Glutamatergic neuron (in vitro differentiated cells): ENCODE results near the gene COPA. TPM values are rescaled to one million over a fixed set of nuclear protein-coding genes. Genes with fewer than 3 reads are reported as not detected.
A peak's percentile ranks its signal among the peaks of the same experiment; 100 is the strongest.

ENCODE experiments used
- DNase-seq: peaks from one replicate; pipeline ENCODE4 v3.0.0; 2022
- H3K27ac Mint-ChIP-seq: one replicate; pipeline ENCODE4 v1.8.0; 2020; ENCODE audit warnings: mild to moderate bottlenecking, mixed read lengths, inconsistent platforms; ENCODE audit not compliant: unreplicated experiment
- H3K27me3 Mint-ChIP-seq: one replicate; pipeline ENCODE4 v1.8.0; 2020; ENCODE audit warnings: mild to moderate bottlenecking, moderate library complexity, mixed read lengths, inconsistent platforms; ENCODE audit not compliant: unreplicated experiment
- H3K36me3 Mint-ChIP-seq: one replicate; pipeline ENCODE4 v1.8.0; 2020; ENCODE audit warnings: mild to moderate bottlenecking, mixed read lengths, inconsistent platforms; ENCODE audit not compliant: unreplicated experiment
- H3K4me1 Mint-ChIP-seq: one replicate; pipeline ENCODE4 v1.8.0; 2020; ENCODE audit warnings: mild to moderate bottlenecking, low read depth, mixed read lengths, inconsistent platforms; ENCODE audit not compliant: unreplicated experiment
- H3K4me3 Mint-ChIP-seq: one replicate; pipeline ENCODE4 v1.8.0; 2020; ENCODE audit warnings: mild to moderate bottlenecking, mixed read lengths, inconsistent platforms; ENCODE audit not compliant: unreplicated experiment
- H3K9me3 Mint-ChIP-seq: one replicate; pipeline ENCODE4 v1.8.0; 2020; ENCODE audit warnings: mild to moderate bottlenecking, moderate library complexity, mixed read lengths, inconsistent platforms; ENCODE audit not compliant: unreplicated experiment
- total RNA-seq: library from RNA; stranded (reverse); fragmentation: NEBNext Ultra II Directional; extraction: Animal tissue kit (Norgen Biotek cat#: 25700); gene quantifications from one replicate; pipeline ENCODE4 v1.2.1, GENCODE V29; 2021; ENCODE audit not compliant: unreplicated experiment
- TF ChIP-seq, protein P1 (sequence below): fragments of 200-600 bp; sonication (generic); IDR thresholded peaks from one replicate; pipeline ENCODE4 v1.5.0; 2021; ENCODE audit not compliant: partially characterized antibody, unreplicated experiment

COPA gene
- total RNA-seq, 1 donor from 2014 or later = 263 TPM

DNA sequence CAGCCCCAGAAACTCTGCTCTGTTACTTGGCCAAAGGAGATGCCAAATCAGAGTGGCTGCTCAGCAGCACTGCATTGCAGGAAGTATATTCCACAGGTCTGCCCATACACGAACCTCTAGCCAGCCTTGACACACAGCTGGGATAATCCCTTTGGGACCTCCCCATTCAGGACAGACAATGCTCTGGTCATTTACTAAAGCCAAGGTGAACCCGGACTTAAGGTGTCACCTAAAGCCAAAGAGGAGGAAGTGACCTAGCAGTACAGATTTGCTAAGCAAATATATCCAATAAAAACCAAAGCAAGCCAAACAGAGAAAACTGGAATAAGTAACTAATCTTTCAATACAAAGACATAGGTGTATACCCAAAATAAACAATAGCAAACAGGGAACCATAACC is 27.7 kb downstream of the COPA start:
- Mint-ChIP-seq H3K27me3 (no peaks in the 10 kb centered on the region), H3K4me1 (peaks cover 7% of the 10 kb centered on the region), H3K9me3 (peaks cover 6% of the 10 kb centered on the region), H3K36me3 (peaks cover 17% of the 10 kb centered on the region), H3K27ac (no peak overlapping the region), H3K4me3 (no peak overlapping the region)
- TF ChIP-seq, protein P1, sequence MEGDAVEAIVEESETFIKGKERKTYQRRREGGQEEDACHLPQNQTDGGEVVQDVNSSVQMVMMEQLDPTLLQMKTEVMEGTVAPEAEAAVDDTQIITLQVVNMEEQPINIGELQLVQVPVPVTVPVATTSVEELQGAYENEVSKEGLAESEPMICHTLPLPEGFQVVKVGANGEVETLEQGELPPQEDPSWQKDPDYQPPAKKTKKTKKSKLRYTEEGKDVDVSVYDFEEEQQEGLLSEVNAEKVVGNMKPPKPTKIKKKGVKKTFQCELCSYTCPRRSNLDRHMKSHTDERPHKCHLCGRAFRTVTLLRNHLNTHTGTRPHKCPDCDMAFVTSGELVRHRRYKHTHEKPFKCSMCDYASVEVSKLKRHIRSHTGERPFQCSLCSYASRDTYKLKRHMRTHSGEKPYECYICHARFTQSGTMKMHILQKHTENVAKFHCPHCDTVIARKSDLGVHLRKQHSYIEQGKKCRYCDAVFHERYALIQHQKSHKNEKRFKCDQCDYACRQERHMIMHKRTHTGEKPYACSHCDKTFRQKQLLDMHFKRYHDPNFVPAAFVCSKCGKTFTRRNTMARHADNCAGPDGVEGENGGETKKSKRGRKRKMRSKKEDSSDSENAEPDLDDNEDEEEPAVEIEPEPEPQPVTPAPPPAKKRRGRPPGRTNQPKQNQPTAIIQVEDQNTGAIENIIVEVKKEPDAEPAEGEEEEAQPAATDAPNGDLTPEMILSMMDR = no peak
- DNase-seq = no peak

DNA sequence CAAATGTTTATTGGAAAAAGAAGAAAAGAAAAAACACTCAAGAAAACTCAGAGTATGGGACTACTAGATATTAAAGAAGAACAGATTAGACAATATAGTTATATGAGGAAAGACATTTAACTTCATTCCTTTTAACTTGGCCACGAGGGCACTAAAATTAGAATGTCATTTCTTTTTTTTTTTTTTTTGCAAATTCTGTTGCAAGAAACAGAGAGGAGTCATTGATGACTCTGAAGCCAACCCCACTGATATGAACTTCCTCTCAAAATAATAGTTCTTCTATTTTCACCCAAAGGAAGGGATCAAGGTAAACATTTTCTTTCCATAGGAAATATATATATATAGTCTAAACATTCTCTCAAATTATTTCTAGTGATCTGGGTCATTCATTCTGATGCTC is 33.5 kb downstream of the COPA start:
- H3K4me1 Mint-ChIP-seq = peaks cover 16% of the 10 kb centered on the region
- no peaks in the 10 kb centered on the region for H3K27me3 Mint-ChIP-seq
- H3K36me3 Mint-ChIP-seq = peaks cover 4% of the 10 kb centered on the region
- no peak for DNase-seq
- H3K27ac Mint-ChIP-seq = no peak overlapping the region
- no peaks in the 10 kb centered on the region for H3K9me3 Mint-ChIP-seq
- H3K4me3 Mint-ChIP-seq = no peak overlapping the region
- TF ChIP-seq, protein P1 = no peak

DNA sequence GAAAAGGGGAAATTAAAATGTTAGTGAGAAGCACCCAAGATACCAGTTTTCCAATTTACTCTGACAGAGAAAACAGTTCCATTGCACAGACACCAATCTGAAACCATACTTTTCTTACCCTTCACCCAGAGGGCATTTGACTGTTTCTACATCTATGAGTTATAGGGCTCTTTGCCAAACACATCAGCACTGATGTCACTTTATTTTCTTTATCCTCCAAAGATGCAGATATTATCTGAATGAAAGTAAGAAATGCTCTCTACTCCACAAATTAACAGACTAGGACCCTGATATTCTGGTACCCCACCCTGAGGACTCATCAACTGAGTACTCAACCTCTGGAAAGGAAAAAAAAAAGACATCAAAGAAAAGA is 33.9 kb downstream of the COPA start:
- Mint-ChIP-seq H3K9me3 (no peaks in the 10 kb centered on the region), H3K36me3 (peaks cover 4% of the 10 kb centered on the region), H3K27me3 (no peaks in the 10 kb centered on the region), H3K4me1 (peaks cover 16% of the 10 kb centered on the region), H3K4me3 (no peak overlapping the region), H3K27ac (no peak overlapping the region)
- DNase-seq = no peak
- TF ChIP-seq, protein P1 = no peak

DNA sequence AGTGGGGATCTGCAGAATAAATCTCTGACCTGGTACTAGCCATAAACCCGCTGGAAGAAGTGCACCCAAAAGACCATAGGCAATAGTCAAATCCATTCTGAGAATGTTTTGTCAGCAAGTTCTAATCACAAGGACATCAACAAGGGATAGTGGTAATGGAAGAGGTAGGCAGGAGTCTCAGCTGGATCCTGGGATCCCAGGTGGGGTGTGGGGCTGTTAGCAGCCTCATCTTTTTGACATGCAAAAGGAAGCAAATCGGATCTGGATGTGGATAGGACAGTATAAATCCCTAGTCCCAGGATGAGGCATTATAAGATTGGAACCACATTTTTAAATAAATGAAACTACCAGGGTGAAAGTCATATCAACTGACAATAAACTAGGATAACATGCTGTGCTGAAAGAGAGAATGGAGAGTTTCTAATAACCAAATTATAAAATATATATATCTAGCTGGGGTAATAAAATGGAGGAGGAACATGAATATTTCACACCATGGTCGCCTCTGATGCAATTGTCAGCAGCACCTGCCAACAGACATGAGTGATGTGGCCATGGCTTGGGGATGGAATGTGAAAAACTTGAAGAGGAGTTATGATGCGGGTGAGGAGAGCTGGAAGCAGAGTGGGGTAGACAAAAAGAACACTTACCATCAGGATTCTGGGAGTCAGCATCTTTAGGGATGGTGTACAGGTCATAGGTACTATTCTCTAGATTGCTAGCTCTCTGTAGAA is 34.4 kb downstream of the COPA start:
- Mint-ChIP-seq H3K36me3 (peaks cover 4% of the 10 kb centered on the region), H3K4me1 (peaks cover 16% of the 10 kb centered on the region), H3K27me3 (no peaks in the 10 kb centered on the region), H3K27ac (no peak overlapping the region), H3K9me3 (no peaks in the 10 kb centered on the region), H3K4me3 (no peak overlapping the region)
- TF ChIP-seq, protein P1 = no peak
- no peak for DNase-seq

DNA sequence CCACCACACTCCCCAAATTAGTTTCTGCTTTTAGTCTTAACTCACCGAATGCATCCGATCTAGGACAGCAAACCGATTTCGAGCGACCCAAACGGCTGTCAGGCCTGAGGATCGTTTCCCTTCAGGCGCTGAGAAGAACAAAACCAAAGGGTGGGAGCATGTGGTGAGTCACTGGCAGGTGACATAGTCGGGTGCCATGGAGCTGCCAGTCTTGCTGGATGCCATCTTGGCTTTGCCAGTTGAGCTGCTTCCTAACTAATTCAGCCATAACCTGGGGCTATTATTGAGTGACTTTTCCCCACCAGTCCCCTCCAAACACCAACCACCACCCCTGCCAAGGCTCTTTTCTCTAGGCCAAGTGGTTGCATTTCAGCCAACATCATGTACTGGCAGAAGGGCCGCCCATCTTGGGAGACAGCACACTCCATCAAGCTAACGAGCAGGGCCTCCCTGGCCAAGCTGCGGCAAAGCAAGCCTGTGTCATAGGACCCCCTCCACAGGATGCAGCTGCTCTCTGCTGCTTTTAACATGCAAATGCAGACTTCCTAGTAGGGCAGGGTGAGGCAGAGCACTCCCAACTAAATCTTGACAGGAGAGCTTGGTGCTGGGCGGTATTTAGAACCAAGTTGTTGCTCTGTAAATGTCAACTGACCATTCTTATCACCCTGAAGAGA is 35.8 kb downstream of the COPA start:
- no peaks in the 10 kb centered on the region for H3K9me3 Mint-ChIP-seq
- TF ChIP-seq, protein P1 = no peak
- peaks cover 2% of the 10 kb centered on the region for H3K27me3 Mint-ChIP-seq
- H3K4me3 Mint-ChIP-seq = no peak overlapping the region
- H3K27ac Mint-ChIP-seq = no peak overlapping the region
- peaks cover 16% of the 10 kb centered on the region for H3K4me1 Mint-ChIP-seq
- DNase-seq = peak; percentile 27
- peaks cover 4% of the 10 kb centered on the region for H3K36me3 Mint-ChIP-seq
